GM21528 (cell line): ENCODE results near the gene IGF2R.

Experiments
- ATAC-seq: cut with Tn5 transposase; IDR thresholded peaks from one replicate; pipeline ENCODE4 v1.9.1; 2021; ENCODE audit warnings: mild to moderate bottlenecking, moderate library complexity; ENCODE audit not compliant: unreplicated experiment, low FRiP score

Gene IGF2R

GRCh38 chr6:160039441-160039840, 70.6 kb downstream of the IGF2R start:
- no peak for ATAC-seq

GRCh38 chr6:160040055-160040454, 71.2 kb downstream of the IGF2R start:
- ATAC-seq: no peak

- no peak for ATAC-seq
Observed at GRCh38 chr6:160040527-160041264, 71.8 kb downstream of the IGF2R start.

- no peak for ATAC-seq
Observed at GRCh38 chr6:160041608-160042007, 72.7 kb downstream of the IGF2R start.

- ATAC-seq: no peak
Observed at GRCh38 chr6:160042014-160042773, 73.3 kb downstream of the IGF2R start.

- no peak for ATAC-seq
Observed at GRCh38 chr6:160042788-160043301, 74.0 kb downstream of the IGF2R start.

- no peak for ATAC-seq
Observed at GRCh38 chr6:160043784-160044183, 74.9 kb downstream of the IGF2R start.

GRCh38 chr6:160044687-160045086, 75.8 kb downstream of the IGF2R start:
- no peak for ATAC-seq

GRCh38 chr6:160048471-160048870, 79.6 kb downstream of the IGF2R start:
- no peak for ATAC-seq

- ATAC-seq: no peak
Observed at GRCh38 chr6:160049346-160049745, 80.5 kb downstream of the IGF2R start.

- ATAC-seq: no peak
Observed at GRCh38 chr6:160050022-160050421, 81.1 kb downstream of the IGF2R start.

- ATAC-seq: no peak
Observed at GRCh38 chr6:160051390-160051789, 82.5 kb downstream of the IGF2R start.

GRCh38 chr6:160054271-160054670, 85.4 kb downstream of the IGF2R start:
- ATAC-seq: no peak

- no peak for ATAC-seq
Observed at GRCh38 chr6:160054913-160055312, 86.0 kb downstream of the IGF2R start.

- no peak for ATAC-seq
Observed at GRCh38 chr6:160055378-160055777, 86.5 kb downstream of the IGF2R start.

- no peak for ATAC-seq
Observed at GRCh38 chr6:160055813-160056212, 86.9 kb downstream of the IGF2R start.

- ATAC-seq: no peak
Observed at GRCh38 chr6:160057080-160057479, 88.2 kb downstream of the IGF2R start.

GRCh38 chr6:160058603-160059215, 89.8 kb downstream of the IGF2R start:
- ATAC-seq: no peak

- no peak for ATAC-seq
Observed at GRCh38 chr6:160060221-160060620, 91.3 kb downstream of the IGF2R start.

- no peak for ATAC-seq
Observed at GRCh38 chr6:160060920-160061447, 92.1 kb downstream of the IGF2R start.

GRCh38 chr6:160063771-160064413, 95.0 kb downstream of the IGF2R start:
- no peak for ATAC-seq
